GM18508 (cell line): Measurements from ENCODE around the gene SP8.
"Not testable (repeated sequence)": the region's sequence is repeated elsewhere in the genome, so short reads cannot be mapped to it uniquely, and the experiment has no call there.

Source experiments
- ATAC-seq: cut with Tn5 transposase; IDR thresholded peaks from one replicate; pipeline ENCODE4 v1.9.1; 2021; ENCODE audit warnings: moderate number of reproducible peaks; ENCODE audit not compliant: insufficient read depth, unreplicated experiment

The SP8 gene

GRCh38 chr7:20786779-20787659, at the start of gene SP8:
Gene SP8 (minus strand): TSS chr7:20786886. CDS start chr7:20786798, 88 bp downstream.
- ATAC-seq, result no peak

GRCh38 chr7:20836424-20836823, 49.7 kb upstream of the SP8 start:
- ATAC-seq, result peak; percentile 88

GRCh38 chr7:20835111-20835750, 48.5 kb upstream of the SP8 start:
- ATAC-seq, result no peak

- no peak for ATAC-seq
Measured at GRCh38 chr7:20834656-20835055, 48.0 kb upstream of the SP8 start.

GRCh38 chr7:20831956-20832355, 45.3 kb upstream of the SP8 start:
- no peak for ATAC-seq

GRCh38 chr7:20831451-20831850, 44.8 kb upstream of the SP8 start:
- ATAC-seq, result no peak

GRCh38 chr7:20828947-20829346, 42.3 kb upstream of the SP8 start:
- no peak for ATAC-seq

GRCh38 chr7:20827172-20827571, 40.5 kb upstream of the SP8 start:
- ATAC-seq, result no peak

- no peak for ATAC-seq
Measured at GRCh38 chr7:20826243-20826642, 39.6 kb upstream of the SP8 start.

- ATAC-seq, result no peak
Measured at GRCh38 chr7:20825555-20825954, 38.9 kb upstream of the SP8 start.

GRCh38 chr7:20821390-20821789, 34.7 kb upstream of the SP8 start:
- ATAC-seq, result not testable (repeated sequence)

GRCh38 chr7:20816372-20816959, 29.8 kb upstream of the SP8 start:
- no peak for ATAC-seq

GRCh38 chr7:20804345-20804744, 17.7 kb upstream of the SP8 start:
- ATAC-seq, result no peak

- ATAC-seq, result no peak
Measured at GRCh38 chr7:20799566-20800366, 13.1 kb upstream of the SP8 start.

GRCh38 chr7:20798694-20799121, 12.0 kb upstream of the SP8 start:
- no peak for ATAC-seq

- peak; percentile 49 for ATAC-seq
Measured at GRCh38 chr7:20798081-20798693, 11.5 kb upstream of the SP8 start.

- ATAC-seq, result peak; percentile 40
Measured at GRCh38 chr7:20797462-20798080, 10.9 kb upstream of the SP8 start.

- no peak for ATAC-seq
Measured at GRCh38 chr7:20797042-20797461, 10.4 kb upstream of the SP8 start.

- ATAC-seq, result no peak
Measured at GRCh38 chr7:20796500-20796899, 9.8 kb upstream of the SP8 start.

- no peak for ATAC-seq
Measured at GRCh38 chr7:20795881-20796280, 9.2 kb upstream of the SP8 start.
